OCI-LY1 (cell line): Measurements from ENCODE around the gene OR2A25.

ENCODE experiments used
- EZH2 ChIP-seq: fragments of 200-600 bp; sonication (generic), shearing (Covaris generic); IDR thresholded peaks from 2 replicates; pipeline ENCODE4 v1.8.0; 2017; ENCODE audit warnings: borderline replicate concordance, mixed run types, mild to moderate bottlenecking, antibody characterized with exemption, low read length, moderate library complexity, mixed read lengths
- TF ChIP-seq, protein P1 (sequence below): fragments of 200-600 bp; sonication (generic), shearing (Covaris generic); IDR thresholded peaks from 2 replicates; pipeline ENCODE4 v1.5.1; 2017; ENCODE audit warnings: mild to moderate bottlenecking, antibody characterized with exemption, low read length, moderate library complexity, mixed read lengths

DNA sequence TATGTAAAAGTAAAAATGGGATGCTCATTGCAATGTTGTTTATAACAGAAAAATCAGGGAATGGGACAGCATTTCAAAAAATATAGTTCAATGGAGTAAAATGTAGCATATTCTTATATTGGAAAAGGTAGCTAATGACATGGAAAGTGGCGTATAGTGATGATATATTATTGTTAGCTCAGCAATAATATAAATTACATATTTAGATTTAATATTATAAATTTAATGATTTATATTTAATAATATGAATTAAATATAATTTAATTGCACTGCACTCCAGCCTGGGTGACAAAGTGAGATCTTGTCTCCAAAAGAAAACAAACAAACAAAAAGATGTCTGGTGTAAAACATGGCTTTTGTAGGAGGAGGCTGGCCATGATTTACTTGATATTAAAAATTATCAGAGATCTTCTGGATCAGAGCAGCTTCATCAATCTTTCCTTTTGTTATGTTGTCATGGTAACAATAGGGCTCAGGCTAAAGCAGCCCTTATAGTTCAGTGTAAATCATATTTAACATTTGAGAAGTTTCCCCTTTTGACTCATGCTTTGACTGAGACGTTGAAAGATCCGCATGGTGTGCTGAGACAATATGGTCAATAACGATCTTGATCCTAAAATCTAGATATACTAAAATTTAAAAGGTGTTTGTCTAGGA lies 46.3 kb upstream of the OR2A25 start:
- TF ChIP-seq, protein P1, sequence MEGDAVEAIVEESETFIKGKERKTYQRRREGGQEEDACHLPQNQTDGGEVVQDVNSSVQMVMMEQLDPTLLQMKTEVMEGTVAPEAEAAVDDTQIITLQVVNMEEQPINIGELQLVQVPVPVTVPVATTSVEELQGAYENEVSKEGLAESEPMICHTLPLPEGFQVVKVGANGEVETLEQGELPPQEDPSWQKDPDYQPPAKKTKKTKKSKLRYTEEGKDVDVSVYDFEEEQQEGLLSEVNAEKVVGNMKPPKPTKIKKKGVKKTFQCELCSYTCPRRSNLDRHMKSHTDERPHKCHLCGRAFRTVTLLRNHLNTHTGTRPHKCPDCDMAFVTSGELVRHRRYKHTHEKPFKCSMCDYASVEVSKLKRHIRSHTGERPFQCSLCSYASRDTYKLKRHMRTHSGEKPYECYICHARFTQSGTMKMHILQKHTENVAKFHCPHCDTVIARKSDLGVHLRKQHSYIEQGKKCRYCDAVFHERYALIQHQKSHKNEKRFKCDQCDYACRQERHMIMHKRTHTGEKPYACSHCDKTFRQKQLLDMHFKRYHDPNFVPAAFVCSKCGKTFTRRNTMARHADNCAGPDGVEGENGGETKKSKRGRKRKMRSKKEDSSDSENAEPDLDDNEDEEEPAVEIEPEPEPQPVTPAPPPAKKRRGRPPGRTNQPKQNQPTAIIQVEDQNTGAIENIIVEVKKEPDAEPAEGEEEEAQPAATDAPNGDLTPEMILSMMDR: no peak
- TF ChIP-seq EZH2: no peak
